EL (cell line): ENCODE data around the gene ADAMTS15.
A peak's percentile ranks its signal among the peaks of the same experiment; 100 is the strongest.
"Not testable (repeated sequence)": the region's sequence is repeated elsewhere in the genome, so short reads cannot be mapped to it uniquely, and the experiment has no call there.

Source experiments
- DNase-seq: peaks from one replicate; pipeline ENCODE4 v3.0.0-alpha.2; 2016

The ADAMTS15 gene

DNA sequence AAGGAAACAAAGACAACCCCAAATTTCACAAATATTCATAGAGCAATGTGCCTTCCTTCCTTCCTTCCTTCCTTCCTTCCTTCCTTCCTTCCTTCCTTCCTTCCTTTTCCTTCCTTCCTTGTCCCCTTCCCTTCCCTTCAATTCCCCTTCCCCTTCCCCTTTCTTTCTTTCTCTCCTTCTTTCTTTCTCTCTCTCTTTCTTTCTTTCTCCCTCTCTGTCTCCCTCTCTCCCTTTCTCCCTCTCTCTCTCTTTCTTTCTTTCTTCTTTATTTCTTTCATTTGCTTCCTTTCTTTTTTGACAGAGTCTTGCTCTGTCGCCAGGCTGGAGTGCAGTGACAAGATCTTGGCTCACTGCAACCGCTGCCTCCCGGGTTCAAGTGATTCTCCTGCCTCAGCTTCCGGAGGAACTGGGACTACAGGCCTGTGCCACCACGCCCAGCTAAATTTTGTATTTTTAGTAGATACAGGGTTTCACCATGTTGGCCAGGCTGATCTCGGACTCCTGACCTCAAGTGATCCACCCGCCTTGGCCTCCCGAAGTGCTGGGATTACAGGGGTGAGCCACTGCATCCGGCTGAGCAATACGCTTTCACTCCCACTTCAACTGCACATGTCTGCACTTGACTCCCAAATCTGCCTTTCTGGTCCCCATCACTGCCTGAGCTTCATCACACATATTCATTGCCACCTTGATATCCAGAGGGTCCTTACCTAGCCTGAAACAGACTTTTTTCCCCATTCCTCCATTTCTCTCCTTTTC is 9.9 kb upstream of the ADAMTS15 start:
- DNase-seq = not testable (repeated sequence)

DNA sequence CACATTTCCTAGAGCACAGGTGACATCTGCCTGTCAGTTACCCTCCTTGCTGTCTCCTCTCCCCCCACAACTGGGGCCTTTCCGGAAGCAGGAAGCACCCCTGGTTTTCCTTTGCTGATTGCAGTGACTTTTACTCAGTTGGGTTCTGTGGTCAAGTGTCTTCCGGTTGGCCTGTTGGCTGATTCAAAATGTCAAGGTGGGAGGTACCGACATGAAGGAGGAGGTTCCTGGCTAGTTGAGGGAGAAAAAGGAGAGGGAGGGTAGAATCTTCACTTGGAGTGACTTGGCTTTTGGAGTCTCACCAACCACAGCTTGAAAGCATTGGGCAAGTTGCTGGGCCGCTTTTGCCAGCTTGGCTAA is 9.3 kb upstream of the ADAMTS15 start:
- DNase-seq = no peak

DNA sequence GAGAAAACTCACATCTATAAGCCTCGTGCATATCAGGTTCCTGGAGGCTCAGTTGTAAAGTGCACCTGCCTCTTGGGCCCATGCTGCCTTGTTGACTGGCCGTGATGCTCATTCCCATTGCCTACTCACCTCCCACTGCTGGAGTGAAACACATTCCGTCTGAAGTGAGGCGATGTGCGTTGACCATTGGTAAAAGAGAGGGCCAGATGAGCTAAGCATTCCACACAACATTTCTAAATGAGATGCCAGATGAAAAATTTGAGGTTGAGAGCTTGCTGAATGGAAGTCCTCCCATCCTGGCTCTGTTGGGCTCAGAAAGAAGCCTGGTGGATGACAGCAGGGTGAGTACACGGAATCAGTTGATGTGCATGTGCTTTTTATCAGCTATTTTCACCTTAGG is 8.6 kb upstream of the ADAMTS15 start:
- no peak for DNase-seq

DNA sequence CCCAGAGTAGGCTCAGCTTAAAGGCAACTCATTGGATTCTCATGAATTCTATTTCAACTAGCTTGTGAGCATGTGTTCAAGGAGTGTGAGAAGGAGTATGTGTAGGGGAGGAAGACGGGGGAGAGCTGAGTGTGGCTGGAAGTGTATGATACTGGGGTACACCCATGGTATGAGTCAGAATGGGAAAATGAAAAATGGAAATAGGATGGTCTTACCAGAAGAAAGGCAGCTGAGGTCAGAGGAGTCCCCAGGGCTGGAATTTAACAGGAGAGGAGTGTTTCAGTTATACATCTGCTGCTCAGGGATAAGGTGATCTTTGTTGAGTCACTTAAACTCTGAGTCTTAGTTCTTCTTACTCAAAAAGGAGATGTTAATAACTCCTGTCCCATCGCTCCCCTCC is 6.7 kb upstream of the ADAMTS15 start:
- no peak for DNase-seq

DNA sequence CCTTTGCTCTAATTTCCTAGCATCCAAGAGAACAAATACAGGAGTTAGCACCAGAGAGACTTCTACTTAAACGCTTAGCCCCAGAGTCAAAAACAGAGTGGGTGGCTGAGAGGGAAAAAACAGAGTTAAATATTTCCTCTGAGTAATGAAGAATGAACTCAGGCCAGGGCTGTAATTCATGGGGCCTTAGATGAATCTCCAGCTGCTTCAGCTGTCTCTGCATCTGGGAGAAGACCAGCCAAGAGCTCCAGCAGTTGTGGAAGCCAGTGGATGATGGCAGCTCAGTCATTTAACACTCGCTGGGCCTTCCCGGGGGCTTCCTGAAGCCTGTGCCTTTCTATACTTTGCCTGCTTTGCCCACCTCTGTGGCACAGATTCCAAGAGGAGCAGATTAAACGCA is 5.7 kb upstream of the ADAMTS15 start:
- DNase-seq = peak; percentile 30

DNA sequence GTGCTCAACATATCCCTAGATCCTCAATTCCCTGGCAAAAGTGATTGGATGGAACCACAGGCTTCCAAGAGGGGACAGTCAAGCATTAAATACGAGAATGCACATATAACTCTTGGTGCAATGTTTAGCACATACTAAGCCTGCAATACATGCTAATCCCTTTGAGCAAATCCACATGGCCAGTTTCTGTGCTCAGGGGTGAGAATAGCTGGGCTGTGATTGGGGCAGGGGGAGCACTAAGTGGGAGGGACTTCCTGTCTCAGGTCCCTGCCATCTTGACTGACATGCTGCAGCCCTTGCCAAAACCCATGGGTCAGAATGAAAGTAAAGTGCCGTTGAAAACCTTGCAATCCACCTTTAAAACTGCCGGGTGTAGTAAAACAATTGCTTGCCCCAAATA is 2.7 kb upstream of the ADAMTS15 start:
- DNase-seq = no peak

DNA sequence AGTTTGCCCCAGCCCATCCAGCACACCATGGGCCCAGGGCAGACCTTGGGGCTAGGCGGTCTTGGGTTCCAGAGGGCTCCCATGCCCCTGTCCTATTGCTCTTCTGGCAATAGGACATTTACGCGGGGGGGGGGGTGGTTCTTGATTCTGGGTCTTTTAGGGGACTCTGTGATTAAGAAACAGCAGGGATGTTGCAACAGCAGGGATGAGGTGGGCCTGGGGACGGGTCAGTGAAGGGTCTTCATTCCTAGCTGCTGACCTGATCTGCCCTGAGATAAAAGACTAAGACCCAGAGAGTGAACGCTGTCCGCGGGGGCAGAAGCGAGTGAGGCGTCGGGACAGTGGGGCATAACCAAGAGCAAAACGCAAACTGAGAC is 418 bp upstream of the ADAMTS15 start:
- no peak for DNase-seq

DNA sequence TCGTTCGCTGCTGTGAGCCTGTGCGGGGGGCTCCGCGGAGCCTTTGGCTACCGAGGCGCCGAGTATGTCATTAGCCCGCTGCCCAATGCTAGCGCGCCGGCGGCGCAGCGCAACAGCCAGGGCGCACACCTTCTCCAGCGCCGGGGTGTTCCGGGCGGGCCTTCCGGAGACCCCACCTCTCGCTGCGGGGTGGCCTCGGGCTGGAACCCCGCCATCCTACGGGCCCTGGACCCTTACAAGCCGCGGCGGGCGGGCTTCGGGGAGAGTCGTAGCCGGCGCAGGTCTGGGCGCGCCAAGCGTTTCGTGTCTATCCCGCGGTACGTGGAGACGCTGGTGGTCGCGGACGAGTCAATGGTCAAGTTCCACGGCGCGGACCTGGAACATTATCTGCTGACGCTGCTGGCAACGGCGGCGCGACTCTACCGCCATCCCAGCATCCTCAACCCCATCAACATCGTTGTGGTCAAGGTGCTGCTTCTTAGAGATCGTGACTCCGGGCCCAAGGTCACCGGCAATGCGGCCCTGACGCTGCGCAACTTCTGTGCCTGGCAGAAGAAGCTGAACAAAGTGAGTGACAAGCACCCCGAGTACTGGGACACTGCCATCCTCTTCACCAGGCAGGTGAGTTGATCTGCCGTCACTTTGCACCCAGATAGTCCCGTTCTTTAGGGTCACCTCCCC is 1.0 kb downstream of the ADAMTS15 start:
- DNase-seq = peak; percentile 17

DNA sequence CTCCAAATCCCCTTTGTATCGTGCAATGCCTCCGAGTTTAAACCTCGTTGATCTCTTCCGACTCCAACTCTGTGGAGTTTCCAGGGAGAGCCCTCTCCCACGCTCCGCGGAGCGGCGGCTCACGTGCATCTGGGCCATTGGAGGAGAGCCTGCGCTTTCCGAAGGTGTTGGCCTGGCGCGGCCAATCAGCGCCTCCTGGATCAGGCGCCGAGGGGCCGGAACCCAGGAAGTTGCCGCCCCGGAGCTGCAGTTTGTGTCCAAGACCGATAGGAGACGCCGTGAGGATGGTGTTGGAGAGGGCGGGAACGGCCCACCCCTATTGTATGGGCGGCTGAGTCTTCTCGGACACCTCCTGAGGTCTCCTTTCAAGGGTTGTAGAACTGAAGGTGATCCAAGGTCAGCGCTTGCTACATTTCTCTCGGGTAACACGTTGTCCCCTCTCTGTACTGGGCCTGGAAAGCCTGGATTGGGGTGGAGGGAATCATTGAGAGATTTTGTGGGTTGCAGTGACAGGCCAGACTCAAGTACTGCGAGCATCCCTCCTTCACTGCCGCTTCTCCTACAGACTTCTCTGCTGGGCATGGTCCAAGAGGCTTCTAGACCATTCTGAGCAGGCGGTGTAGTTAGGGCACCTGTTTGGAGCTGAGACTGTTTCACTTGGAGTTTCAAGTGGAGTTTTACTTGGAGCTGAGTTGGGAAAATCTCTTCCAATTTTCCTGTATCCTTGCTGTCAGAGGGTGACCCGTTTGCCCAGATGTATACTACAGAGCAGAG is 1.7 kb downstream of the ADAMTS15 start:
- DNase-seq = peak; percentile 74

DNA sequence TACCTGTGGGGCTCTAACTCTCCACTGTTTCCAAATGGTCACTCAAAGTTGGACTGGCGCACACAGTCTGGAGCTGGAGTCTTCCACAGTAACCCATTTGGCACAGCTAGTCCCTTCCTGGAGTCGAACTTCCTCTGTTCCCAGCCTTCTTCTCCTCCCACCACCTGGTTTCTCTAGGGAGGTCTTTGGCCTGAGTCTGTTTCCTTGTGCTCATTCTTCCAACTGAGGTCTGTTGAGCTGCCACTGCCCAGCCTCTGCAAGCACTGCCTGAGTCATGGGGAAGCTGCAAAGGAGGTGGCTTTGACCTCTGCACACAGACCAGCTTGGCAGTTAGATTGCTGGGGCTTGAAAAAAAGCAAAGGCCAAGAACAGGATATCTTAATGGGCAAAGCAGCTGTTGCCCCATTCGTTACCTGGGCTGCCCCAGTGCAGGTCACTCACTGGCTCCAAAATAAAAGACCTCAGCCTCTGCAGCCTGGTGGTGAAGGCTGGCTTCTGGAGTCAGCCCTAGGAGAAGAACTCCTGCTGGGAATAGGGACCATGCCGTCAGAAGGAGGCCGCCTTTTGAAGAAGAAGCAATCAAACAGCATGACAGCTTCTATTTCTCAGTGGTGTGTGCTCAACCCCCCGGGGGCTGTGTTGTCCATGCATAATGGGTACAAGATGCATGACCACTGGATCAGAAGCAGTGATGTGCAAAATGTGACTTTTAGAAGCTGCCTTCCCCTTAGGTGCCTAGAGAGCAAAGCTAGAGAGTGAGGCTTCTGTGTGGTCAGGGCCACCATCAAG is 3.0 kb downstream of the ADAMTS15 start:
- peak; percentile 66 for DNase-seq

DNA sequence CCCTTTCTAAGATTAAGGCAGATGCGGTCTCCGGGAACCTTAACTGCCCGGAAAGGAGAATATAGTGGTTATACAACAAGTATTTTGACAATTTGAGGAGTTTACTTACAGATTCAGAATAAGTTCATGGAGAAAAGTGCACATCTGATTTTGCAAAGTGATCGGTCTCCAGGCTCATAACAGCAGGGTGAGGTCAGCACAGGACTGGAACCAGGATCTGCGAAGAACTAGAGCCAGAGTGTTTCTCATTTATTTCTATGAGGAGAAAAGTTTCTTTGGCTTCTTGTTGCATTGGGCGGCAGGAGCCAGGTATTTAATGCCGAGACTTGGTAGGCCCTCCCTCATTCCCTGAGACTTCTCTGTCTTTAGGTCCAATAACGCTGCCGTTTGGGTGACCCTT is 3.7 kb downstream of the ADAMTS15 start:
- DNase-seq = no peak

DNA sequence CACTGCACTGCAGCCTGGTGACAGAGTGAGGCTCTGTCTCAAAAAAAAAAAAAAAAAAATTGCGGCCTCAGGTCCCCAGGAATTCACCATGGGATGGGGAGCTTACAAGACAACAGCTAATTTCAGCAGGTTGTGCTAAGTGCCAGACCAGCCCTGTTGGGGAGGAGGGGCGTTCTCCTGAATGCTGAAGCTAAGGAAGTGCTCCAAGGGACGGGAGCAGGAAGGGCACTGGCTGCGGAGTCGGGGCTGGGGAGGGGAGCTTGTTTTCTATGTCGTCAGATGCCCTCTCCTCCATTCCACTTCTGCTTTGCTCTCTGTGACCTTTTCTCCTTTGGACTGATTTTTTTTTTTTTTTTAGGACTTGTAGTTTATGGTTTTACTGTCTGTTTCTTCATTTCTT is 4.5 kb downstream of the ADAMTS15 start:
- no peak for DNase-seq

DNA sequence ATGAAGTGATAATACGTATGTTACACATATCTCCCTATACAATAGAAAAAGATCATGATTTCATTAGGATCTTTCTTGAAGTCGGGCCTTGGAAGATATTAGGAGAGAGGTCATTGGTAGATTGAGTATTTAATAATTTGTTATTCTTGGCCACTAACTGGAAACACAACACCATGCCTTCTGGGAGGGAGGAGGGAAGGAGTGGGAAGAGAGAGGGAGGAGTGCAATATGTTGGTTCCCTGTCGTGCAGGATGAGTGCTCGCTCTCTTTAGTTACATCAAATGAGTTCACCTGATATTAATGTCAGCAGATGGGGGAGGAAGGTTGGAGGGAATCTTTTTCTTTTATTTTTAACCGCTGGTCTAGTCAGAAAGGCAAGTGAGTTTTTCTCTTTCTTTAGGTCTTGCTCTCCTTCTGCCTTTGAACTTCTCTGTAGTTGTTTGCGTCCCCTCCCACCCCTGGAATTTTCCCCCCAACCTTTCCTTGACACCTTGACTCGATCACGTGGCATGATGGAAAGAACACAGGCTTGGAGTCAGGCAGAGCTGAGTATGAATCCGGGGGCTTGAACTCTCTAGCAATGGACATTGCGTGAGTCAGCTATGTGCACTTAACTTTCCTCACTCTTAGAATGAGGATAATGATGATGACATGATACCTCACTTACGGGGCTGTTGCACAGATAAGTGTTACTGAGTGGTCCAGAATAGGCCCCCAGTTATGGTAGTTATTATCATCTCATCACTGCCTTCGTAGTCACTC is 6.2 kb downstream of the ADAMTS15 start:
- DNase-seq = no peak

DNA sequence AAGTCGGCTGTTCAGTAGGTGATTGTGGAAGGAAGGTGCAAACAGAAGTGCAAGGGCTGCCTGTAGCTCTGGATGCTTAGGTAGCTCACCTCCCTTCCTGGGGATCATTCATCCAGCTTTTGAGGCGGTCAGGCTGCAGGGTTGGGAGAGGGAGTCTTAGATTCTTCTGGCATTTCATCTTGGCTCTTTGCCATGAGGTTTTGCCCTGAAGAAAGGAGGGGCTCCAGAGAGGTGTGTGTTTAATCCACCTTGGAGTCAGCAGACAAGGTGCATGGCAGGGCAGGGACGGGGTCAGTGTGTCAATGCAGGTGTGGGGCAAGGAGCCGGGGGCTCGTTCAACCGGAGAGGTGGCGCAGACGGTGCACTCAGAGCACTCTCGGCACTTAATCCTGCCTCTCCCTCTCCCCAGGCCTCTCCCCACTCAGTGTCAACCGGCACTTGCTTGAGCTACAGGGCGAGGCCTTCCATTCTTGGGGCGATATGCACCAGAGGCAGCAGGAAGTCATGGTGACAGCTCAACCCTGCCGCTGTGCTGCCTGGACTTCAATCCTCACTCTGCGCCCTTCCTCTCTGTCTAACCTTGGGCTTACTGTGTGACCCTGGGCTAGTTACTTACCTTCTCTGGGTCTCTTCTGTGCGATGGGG is 7.2 kb downstream of the ADAMTS15 start:
- DNase-seq = no peak

DNA sequence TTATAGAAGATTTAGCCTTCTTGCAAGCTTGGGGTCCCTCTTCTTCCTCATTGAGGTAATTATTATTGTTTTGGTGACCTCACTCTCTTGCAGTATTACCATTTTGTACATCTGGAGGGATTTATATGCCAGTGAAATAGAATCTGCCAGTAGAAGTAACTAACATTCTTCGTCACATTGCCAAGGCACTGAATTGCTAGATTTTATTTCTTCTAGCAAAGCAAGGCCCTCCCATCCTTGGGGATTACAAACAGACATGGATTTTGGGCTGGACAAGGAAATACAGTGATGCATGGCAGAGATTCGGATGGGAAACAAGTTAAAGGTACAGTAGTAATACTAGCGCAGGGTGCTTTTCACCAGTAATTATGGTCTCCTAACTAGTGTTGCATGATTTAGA is 7.8 kb downstream of the ADAMTS15 start:
- no peak for DNase-seq

DNA sequence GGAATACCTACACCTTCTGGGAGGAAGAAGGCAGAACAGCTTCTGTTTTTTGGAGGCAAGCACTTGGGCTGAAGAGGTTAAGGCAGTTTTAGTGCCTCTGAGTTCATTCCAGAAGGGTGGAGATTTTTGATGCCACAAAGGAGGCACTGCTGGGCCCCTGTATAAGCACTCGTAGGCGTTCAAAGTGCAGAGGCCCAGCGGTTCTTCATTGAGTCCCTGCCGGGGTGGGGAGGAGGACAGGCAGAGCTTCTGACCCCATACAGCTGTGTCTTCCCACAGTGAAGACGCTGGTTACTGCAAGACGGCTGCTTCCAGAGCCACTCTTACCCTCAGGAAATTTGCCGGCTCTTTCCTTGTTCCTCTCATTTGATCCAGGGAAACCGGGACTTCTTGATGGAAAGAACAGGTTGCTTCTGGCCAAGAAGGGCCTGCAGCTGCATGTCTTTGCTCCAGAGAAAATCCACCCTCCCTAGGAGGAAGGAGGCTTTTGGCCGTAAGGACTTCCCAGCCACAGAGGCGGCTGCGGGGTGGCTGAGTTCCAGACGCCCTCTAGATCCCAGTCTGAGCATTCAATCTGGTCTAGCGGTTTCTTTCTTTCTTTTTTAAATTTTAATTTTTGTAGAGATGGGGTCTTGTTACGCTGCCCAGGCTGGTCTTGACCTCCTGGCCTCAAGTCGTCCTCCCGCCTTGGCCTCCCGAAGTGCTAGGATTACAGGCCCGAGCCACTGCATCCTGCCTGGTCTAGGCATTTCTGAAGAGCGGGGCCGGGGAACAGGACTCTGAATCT is 9.4 kb downstream of the ADAMTS15 start:
- DNase-seq = no peak

DNA sequence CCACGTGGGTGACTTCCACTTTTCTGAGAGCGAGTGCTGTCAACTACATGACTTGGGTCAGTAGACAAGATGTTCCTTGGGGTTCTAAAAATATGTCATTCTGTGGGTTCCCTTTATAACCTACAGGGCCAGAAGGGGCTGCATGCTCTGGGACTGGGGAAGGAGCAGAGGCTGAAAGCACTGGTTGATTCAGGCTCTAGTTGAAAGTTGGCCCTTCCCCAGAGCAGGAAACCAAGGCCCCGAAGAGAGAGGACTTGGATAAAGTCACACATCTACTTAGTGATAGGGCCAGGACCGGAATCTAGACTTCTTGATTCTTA is 9.9 kb downstream of the ADAMTS15 start:
- no peak for DNase-seq

DNA sequence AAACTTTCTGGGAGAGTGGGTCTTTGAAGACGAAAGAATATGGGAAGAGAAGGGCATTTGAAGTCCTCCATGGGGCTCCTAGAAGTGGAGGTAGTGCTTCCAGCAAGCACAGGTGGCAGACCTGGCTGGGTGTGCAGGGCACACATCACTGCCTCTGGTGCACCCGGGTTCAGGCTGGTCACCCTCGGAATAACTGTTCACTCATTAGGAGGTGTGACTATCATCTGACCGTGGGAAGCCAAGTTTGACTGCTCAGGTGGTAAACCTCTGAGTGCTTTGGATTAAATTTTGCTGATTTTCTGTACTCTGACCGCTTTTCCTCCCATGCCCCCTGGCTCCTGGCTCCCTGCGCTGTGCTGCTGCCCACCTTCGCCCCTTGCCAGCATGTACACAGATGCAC is 11.1 kb downstream of the ADAMTS15 start:
- no peak for DNase-seq

DNA sequence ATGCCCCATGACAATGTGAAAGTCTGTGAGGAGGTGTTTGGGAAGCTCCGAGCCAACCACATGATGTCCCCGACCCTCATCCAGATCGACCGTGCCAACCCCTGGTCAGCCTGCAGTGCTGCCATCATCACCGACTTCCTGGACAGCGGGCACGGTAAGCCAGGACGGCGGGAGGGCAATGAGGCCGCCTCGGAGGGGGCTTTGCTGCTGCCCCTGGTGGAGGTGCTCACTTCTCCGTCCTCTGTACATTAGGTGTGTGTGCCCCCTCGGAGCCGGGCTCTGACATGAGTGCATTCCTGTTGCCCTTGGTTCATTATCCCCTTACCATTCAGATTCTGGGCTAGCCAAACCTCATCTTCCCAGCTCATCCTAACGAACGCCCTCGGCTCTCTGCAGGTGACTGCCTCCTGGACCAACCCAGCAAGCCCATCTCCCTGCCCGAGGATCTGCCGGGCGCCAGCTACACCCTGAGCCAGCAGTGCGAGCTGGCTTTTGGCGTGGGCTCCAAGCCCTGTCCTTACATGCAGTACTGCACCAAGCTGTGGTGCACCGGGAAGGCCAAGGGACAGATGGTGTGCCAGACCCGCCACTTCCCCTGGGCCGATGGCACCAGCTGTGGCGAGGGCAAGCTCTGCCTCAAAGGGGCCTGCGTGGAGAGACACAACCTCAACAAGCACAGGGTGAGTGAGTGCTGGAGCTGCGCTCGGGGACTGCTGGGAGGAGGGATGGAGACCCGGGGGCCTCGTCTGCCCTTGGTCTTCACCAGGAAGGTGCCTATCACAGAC is 13.8 kb downstream of the ADAMTS15 start:
- DNase-seq = no peak

DNA sequence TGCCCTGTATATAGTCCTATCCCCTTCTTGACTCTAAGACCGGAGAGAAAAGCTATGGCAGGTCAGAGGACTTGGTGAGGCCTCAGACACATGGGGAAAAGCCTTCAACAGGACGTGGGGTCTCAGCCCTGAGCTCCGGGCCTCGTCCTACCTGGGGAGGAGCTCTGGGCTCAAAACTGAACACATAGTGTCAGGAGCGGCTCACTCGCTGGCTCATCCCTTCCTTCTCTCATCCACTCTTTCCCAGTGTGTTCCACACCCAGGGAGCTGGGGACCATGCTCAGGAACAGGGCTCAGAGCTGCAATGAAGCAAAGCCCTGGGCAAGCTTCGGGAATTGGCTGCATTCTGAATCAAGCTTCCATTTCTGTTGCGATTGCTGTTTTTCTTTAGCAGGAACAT is 14.5 kb downstream of the ADAMTS15 start:
- no peak for DNase-seq
